HG03196 (cell line): ENCODE data around the gene CLN6.
"Not testable (repeated sequence)": the region's sequence is repeated elsewhere in the genome, so short reads cannot be mapped to it uniquely, and the experiment has no call there.

Experiments
- ATAC-seq: cut with Tn5 transposase; IDR thresholded peaks from one replicate; pipeline ENCODE4 v1.9.1; 2021; ENCODE audit not compliant: unreplicated experiment

Gene CLN6

DNA sequence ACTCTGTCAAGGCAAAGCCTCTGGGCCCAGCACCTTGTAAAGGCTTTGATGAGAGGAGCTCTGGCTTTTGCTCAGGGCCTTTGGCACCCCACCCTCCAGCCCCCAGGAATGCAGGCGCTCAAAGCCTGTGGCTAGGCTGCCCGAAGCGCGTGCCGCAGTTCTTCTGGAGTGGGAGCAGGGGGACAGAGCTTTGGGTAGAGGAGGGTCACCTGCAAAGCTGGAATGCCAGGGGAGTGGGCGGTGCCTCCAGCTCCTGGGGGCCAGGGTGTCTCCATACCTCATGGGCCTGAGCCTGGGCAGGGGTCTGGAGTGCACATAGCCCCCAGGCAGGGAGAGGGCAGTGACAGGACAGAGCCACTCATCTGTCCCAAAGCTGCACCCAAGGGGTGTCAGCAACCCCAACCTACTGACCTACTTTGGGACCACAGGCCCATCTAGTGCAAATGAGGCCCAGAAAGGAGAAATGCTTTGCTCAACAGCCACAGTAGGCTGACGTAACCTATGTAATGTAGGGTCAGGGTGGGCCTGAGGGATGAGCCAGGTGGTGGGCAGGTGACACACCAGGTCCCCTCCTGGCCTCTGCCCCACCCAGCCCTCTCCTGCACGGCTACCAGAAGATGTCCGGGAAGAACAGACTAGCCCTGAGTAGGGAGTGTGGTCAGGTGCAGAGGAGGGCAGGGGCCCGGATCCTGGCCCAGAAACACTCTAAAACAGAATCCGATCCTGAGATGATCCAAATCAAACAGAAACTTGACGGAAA, 22.2 kb downstream of the CLN6 start:
- no peak for ATAC-seq

DNA sequence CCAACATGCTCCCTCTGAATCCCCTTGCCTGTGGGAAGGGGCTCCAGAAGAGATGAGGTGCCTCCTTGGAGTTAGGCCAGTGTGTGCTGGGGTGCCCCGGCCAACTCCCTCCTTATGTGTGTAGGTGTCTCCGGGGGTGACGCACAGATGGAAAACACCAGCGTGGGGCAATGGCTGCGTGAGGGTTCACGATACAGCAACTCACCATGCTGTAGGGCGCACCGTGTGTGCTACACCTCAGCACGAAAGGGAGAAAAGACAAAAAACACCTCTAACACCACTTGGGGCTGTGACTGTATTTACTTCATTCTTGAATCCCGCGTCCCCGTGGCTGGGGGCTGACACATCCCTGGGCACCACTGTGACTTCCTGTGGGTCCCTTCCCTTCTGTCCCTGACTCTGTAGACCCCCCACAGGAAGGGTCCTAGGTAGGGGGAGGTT, 22.8 kb downstream of the CLN6 start:
- no peak for ATAC-seq

DNA sequence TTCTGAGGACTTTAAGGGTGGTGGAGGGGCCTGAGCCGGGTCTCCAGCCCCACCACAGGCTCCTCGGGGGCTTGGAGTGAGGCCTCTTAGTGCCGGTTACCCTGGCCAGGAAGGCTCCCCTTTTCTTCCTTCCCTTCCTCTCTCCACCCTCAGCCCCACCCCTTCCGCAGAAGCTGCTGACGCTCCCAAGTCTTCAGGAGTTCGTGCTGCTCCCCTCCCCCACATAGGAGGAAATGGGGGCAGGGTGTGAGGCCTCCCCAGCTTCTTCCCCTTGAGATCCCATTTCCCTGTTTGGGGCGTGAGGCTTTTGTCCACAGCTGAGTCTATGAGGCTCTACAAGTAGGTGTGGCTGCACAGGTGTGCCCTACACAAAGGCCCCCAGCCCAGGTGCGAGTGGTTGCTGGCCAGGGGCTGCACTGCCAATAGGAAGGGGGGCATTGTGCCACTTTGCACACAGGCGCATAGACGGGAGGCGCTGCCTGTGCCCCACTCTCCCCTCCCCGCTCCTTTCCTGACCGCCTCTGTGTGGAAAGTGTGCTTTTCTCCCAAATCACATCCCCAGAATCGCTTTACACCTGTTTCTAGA, 23.5 kb downstream of the CLN6 start:
- ATAC-seq, result no peak

DNA sequence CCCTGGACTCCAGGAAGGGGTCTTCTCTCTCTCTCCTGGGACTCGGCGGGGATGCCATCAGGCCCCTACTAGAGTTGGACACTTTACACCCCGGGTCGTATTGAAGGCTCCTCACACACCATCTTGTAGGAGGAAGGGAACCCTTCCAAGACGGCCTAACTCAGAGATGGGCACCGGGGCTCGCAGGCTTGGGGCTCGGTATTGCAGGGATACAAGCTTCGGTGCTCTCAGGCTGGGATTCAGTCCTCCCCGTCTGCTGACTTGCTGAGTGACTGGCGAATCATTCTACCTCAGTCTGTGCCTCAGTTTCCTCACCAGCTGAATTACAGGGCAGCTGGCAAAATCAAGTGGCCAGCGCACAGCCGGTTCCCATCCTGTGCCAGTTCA, 24.0 kb downstream of the CLN6 start:
- no peak for ATAC-seq

DNA sequence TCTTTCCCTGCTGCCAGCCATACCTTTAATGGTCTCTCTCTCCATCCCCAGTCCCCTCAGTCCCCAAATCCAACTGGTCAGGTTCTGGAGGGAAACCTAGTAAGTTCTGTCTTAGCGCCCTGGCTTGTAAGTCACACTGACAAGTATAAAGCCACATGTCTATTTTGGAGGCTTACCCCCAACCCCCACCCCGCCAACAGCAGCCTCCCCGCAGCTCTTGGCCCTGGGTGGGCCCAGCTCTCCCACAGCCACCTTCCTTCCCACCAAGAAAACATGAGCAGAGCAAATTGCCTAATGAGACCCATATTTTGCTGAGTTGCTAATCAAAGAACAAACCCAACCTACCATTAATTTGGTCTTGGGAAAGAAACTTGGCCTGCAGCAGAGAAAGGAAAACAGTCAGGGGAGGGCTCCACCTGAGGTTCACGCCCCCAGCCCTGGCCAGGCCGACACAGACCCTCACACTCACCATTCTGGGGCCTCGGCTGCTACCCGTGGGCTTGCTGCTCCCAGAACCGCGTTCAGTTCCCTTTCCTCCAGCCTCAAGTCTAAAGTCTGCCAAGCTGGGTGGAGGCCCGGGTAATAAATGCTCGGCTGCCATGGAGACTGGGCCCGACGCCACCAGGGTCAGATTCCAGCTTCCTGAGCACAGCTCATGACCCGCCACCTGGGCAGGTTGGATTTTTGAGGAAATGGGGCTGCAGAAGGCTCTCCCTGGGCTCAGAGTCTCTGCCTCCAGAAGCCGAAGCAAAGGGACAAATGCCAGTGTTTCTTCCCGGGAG, 24.6 kb downstream of the CLN6 start, which contains the start of gene CALML4:
Gene CALML4, minus strand, starts transcription at position 557 of the 782 bp plus-strand sequence. Its CDS starts 85 bp downstream, at position 472.
- ATAC-seq, result no peak

DNA sequence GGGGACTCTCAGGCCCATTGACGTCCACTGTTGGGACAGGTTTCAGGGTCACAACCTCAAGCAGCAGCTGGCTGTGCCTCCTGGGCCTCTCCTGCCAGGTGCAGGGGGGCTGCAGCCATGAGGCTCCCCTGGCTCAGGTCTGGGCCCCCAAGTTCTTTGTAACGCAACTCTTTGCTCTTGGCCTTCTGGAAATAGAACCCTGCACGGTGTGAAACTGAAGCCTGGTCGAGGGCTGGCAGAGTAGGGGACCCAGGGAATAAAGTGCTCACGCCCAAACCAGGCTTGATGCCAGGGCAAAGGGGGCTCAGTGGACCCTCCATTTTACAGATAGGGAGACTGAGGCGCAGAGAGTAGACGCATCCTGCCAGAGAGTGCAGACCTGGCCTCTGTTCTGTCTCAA, 25.2 kb downstream of the CLN6 start:
- ATAC-seq, result no peak

DNA sequence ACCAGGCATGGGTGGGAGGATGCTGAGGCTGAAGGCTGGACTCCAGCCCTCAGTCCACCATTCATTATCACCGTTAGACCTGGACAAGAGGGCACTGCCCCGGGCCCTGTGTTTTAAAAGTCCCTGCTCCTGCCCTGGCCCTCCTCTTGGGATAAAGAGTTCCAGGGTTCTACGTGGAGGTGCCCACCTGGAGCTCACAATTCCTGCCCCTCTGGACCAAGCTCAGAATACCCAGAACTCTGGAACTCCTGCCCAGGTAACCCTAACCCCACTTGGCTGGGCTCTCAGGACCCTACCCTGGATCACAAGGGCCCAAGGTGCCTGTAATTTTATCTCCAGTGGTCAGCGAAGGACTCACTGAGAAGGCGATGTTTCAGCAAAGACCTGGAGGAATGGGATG, 25.6 kb downstream of the CLN6 start:
- no peak for ATAC-seq

DNA sequence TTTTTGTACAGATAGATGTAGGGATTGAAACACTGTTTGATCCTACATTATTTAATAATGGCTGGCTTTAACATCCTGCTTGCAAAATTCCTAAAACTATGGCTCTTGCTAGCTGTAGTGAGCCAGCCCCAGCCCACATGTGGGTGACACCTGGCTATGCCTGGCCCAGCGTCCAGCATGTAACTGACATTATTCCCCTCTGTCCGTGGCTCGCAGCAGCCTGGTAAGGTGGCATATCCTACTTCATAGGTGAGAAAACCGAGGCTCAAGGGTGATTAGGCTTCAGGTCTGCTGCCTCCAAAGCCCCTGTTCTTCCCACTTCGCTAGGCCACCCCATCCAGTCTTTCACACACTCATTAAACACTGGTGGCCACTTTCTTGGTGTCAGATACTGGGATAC, 26.0 kb downstream of the CLN6 start:
- no peak for ATAC-seq

DNA sequence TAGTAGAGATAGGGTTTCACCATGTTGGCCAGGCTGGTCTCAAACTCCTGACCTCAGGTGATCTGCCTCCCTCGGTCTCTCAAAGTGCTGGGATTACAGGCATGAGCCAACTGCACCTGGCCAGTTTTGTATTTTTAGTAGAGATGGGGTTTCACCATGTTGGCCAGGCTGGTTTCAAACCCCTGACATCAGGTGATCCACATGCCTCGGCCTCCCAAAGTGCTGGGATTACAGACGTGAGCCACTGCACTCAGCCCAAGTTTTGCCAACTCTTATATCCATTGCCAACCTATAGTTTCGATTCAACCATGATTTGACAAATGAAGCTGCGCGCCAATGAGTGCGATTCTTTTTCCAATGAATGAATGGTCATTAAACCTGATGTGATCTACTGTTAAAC, 26.5 kb downstream of the CLN6 start:
- not testable (repeated sequence) for ATAC-seq

DNA sequence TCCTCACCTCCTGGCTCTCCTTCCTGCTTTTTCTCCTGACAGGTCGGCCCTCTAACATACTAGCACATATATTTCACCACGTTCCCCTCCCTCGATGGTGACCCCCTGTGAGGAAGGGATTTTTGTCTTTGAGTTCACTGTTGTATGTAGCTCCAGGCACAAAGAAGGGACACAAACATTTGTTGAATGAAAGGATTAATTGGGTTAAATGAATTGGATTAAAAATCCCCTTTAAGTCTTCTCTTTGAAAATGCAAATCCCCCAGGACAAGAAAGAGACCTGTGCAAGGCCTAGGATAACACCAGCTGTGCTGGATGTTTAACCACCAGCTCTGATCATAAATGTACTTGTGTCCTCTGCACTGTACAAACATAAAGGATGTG, 27.7 kb downstream of the CLN6 start:
- ATAC-seq, result no peak

DNA sequence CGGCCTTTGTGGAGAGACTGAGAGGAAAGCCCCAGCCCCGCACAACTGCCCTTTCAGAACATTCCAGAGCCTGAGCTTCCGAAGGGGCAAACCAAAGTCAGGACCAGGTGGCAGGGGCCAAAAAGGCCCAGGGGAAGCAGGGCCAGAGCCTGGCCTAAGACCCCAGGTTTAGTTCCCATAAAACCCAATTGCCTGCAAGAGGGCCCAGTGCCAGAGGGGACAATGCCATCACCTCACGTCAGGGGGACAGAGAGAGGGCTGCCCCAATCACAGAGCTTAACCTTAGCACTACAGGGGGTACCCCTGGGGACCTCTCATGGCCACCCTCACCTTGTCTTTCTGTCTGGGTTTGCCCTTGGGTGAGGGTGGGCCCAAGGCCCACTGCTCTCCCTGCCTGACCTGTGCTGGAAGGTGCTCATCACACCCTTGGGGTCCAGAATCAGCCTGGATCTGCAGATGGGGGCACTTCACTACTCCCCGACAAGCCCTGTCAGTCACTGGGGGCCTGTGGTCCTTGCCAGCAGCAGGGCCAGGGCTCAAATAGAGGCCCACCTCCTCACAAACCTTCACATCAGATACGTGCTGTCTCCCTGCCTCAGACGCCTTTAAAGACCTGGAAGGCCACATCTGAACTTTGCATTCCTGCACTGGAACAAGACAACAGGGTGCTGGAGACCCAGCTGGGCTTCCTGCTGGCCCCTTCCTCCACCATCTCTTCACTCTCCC, 28.2 kb downstream of the CLN6 start:
- no peak for ATAC-seq

DNA sequence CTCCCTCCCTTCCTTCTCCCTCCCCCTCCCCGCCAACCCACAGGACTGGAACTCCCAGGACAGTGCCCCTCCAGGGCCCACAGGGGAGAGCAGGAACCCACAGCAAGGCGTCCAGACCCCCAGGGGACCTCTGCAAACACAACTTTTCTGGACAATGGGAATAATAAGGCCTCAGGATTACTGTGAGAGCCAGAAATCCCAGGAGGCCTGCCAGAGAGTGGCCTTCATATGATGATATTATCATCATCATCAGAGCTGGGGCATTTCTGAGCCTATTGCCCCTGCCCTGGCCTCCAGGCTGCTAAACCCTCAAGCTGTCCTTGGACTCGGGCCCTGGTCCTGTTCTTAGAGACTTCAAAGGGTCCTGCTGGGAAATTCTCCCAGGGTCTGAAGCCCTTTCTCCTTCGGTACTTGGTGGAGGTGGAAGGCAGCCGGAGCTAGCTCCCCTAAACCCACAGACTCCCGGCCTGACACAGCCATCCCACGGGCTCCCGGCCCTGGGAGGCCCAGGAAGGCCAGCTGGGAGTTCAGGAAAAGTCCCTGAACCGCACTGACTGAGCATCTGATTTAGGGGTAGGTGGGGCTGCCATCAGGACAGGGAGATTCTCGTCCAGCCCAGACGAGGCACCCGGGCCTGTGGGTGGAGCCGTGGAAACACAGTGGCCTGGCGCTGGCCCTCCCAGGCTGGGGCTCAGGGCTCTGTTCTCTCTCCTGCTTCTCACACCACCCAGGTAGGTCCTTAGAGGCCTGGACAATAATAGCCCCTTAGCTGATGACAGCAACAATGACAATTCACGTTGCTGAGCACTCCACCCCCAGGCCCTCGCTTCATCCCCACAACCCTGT, 29.3 kb downstream of the CLN6 start:
- no peak for ATAC-seq

DNA sequence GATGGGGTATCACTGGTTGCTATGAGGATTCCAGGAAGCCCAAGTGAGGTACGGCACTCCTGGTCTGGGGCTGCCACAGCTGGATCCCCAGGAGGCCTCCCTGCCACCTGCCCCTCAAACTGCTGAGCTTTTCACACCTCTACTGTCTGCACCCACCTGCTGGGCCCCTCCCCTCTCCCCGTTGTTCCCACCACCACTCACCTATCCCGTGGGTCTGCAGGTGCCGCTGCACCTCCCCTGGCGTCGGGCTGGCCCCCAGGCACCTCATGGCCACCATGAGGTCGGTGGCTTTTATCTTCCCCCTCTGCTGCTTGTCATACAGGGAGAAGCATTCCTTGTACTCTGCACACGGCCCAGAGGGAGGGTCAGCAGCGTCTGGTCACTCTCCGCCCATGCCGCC, 30.2 kb downstream of the CLN6 start:
- no peak for ATAC-seq

DNA sequence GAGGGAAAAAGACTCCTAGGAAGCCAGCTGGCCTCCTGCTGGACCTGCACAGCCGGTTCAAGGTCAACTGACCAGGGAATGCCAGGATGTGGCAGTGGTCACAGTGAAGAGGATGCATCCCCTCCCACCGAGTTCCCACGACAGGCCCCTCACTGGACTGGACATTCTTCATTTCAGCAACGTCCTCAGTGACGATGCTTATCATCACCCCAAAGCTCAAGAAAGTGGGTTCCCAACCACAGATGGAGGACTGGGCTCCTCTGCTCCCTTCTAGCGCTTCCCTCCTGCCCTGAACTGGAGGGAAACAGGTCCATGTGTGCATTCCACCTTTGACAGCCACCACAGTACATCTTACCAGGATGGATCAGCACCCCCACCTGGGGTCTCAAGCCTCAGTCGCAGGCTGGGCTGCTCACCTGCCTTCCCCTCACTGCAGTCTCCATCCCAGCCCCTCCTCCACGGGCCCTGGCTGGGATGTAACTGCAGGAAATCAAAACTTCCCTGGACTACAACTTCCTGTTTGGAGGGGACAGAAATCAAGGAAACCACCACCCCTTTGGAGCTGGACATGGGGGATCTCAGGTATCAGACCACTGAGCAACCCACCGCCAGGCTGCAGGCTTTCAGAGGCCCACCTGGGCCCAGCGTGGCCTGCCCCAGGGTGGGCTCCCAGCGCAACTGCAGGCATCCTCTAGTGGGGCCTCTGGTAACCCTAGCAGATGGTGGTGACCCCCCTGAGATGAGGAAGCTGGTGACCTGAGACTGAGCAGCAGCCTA, 31.7 kb downstream of the CLN6 start:
- ATAC-seq, result no peak

DNA sequence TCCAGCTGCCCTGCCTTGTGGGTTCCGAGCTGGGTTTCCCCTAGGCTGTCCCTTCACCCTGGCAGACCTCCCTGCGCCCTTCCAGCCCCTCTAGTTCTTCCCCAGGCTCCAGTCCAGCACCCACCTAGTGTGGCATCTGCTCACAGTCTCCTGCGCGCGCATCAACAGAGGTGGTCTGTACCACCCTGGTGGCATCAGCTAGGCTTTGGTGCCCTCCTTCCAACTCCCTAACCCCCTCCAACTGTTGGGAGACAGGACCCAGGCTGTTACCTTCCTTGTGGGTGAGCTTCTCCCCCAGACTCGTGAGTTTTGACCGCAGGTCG, 32.4 kb downstream of the CLN6 start:
- ATAC-seq, result no peak

DNA sequence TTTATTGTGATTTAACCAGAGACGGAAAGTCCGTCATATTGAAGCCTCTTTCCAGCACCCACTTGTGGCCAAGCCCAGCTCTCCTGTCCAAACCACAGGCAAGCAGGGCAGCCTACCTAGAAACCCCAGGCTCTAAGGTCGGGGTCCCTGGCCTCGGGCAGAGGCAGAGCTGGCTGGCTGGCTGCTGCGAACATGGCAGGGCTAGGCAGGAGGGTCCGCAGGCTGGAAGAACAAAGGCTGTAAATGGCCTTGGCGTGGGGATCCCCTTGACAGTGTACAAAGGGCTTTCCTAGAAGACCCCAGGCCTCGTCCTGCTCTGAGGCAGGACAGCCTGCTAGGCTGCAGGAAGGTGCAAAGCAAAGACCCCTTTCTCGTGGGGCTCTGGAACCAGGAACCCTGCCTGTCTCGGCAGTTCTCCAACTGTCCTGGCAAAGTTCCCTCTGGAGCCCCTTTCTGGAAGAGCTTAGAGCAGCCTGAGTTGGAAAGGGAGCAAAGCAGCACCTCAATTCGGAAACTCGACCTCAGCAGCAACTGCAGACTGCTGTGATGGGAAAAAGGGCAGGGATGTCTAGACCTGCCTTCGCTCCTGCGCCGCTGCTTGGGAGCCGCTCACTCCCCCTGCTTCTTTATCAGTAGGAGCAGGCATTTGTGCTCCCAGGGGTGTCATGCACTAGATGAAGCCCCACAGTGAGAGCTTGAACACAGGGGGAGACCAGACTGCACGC, 32.9 kb downstream of the CLN6 start:
- ATAC-seq, result no peak

DNA sequence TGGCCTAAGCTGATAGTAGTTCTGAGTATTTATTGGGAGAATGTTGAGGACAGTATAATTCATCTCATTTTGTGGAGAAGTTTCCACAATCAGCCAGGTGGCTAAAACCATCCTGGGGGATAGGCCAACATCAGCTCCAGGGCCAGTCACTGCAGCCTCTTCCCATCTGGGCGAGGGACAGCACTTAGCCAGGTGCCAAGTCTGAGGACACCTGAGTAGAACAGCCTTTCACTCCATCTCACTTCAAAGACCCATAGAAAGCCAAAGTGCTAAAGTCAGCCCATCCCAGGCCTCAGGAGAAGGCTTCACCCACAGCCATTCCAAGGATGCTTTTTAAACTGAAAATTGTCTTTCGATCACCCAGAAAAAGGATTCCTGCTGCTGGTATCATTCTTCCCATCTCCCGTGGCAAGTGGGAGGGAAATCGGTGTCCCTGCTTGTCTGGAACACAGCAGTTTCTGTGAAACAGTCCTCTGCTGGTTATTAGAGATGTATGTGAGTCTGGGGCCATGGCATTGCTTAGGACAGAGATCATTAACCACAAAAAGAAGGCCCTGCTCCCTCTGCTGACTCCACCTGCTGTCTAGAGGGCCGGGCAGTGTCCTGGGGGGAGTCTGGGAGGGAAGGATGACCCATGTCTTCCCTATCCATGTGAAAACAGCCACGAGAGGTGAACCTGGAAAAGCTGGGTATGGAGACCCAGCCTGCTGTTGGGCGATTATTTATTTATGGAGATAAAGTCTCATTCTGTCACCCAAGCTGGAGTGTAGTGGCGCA, 34.0 kb downstream of the CLN6 start:
- no peak for ATAC-seq

DNA sequence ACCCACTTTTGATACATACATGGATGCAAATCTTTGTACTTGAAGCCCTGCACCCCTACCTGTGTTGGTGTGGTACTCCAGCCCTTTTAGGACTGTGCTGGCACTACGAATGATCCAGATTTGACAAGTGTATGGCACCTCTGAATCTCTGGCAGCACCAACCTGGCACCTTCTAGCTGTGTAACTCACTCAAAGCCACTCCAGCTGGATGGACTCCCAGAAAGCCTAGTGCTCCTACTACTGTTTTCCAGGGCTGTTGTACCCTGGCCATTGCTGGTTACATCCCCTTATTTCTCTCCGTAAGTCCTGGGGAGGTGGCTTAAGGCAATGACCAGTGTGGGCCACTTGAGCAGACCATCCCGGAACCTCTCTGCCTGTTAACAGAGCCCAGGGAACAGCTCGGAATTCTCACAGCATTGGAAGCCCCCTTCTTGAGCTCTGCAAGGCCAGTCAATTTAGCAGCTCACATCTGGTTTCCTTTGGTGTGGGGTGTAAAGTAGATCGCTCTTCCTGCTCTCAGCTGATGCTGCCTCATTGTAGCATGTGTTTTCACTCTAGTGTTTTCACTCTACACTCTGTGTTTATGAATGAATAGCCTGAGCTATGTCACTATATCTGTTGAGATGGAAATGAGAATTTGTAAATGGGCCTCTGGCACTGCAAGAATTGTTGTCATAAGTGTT, 36.6 kb downstream of the CLN6 start:
- no peak for ATAC-seq
